Endothelial cell of umbilical vein (primary cell): ENCODE measurements around the gene NUP43. TPM values are rescaled to one million over a fixed set of nuclear protein-coding genes. Genes with fewer than 3 reads are reported as not detected.

Source experiments
- BruUV-seq: library from RNA; stranded (reverse); fragments of 400-500 nt; replicated peaks from 2 replicates; lab custom pipeline; 2021; lab: Mats Ljungman, UMichigan
- CTCF ChIA-PET: fragments of 300-600, 350-600 bp; sonication (Branson Sonifier 250); formaldehyde crosslinking; loops from one replicate; lab custom pipeline; 2021; ENCODE audit warnings: antibody characterized with exemption, inconsistent platforms; lab: Charles Lee
- POLR2A ChIA-PET: fragments of 300-600, 350-600 bp; sonication (Branson Sonifier 250); formaldehyde crosslinking; loops from one replicate; lab custom pipeline; 2021; ENCODE audit warnings: antibody characterized with exemption, inconsistent platforms; lab: Charles Lee
- DNase-seq: peaks from one replicate; pipeline ENCODE4 v3.0.0-alpha.2; 2011; ENCODE audit warnings: low read depth, low spot score
- FAIRE-seq: peaks from 2 replicates; lab custom pipeline; 2011; peaks lifted over from hg19 to GRCh38; lab: Jason Lieb, UNC
- H2AFZ ChIP-seq: 2 replicates; pipeline ENCODE4 v1.6.0; 2012; ENCODE audit warnings: low read depth, low read length, control low read depth, inconsistent platforms
- H3K27ac ChIP-seq: 2 replicates; pipeline ENCODE4 v1.5.1; 2011; ENCODE audit warnings: low read depth, mild to moderate bottlenecking, control low read depth, low read length, moderate library complexity; ENCODE audit not compliant: insufficient read depth
- H3K27me3 ChIP-seq, 2 experiments: 2 replicates each; pipeline versions ENCODE4 v1.6.0 to v1.6.1; 2011; ENCODE audit warnings: low read length in 2 of 2, mixed read lengths in 1 of 2; ENCODE audit not compliant: control insufficient read depth in 2 of 2, insufficient read depth in 2 of 2
- H3K36me3 ChIP-seq, 2 experiments: 2 replicates in 1 of 2; 3 replicates in 1 of 2; pipeline ENCODE4 v1.5.1; 2011; ENCODE audit warnings: low read length in 2 of 2, mild to moderate bottlenecking in 1 of 2, moderate library complexity in 1 of 2; ENCODE audit not compliant: control insufficient read depth in 2 of 2, insufficient read depth in 2 of 2; ENCODE audit errors: extremely low read depth in 1 of 2
- H3K4me1 ChIP-seq: 3 replicates; pipeline ENCODE4 v1.5.1; 2011; ENCODE audit warnings: mild to moderate bottlenecking, low read length; ENCODE audit not compliant: control insufficient read depth, insufficient read depth; ENCODE audit errors: extremely low read depth
- H3K4me2 ChIP-seq: 2 replicates; pipeline ENCODE4 v1.6.1; 2011; ENCODE audit warnings: low read length, control low read depth, mixed read lengths; ENCODE audit not compliant: insufficient read depth
- H3K4me3 ChIP-seq, 3 experiments: fragments of 200-600 bp in 1 of 3; sonication (generic), shearing (Covaris generic) in 1 of 3; replicated peaks in 1 of 3; 2 replicates each; pipeline ENCODE4 v1.5.1; 2011 to 2016; ENCODE audit warnings: control low read depth in 3 of 3, low read length in 3 of 3, mild to moderate bottlenecking in 2 of 3, inconsistent platforms in 1 of 3, low read depth in 1 of 3, moderate library complexity in 1 of 3; ENCODE audit not compliant: insufficient read depth in 1 of 3
- H3K79me2 ChIP-seq: 2 replicates; pipeline ENCODE4 v1.6.0; 2012; ENCODE audit warnings: low read length, inconsistent platforms; ENCODE audit not compliant: control insufficient read depth, insufficient read depth
- H3K9ac ChIP-seq: replicated peaks from 2 replicates; pipeline ENCODE3; 2011; ENCODE audit warnings: low read length, control low read depth; ENCODE audit not compliant: insufficient read depth; ENCODE audit errors: extremely low read depth
- H3K9me1 ChIP-seq: replicated peaks from 3 replicates; pipeline ENCODE4 v1.6.0; 2011; ENCODE audit warnings: mild to moderate bottlenecking, low read length; ENCODE audit not compliant: control insufficient read depth, insufficient read depth; ENCODE audit errors: extremely low read depth
- H3K9me3 ChIP-seq: replicated peaks from 2 replicates; pipeline ENCODE4 v1.5.1; 2012; ENCODE audit warnings: low read length, inconsistent platforms; ENCODE audit not compliant: control insufficient read depth, insufficient read depth
- H4K20me1 ChIP-seq: replicated peaks from 2 replicates; pipeline ENCODE3; 2011; ENCODE audit warnings: mild to moderate bottlenecking, low read length; ENCODE audit not compliant: control insufficient read depth, insufficient read depth; ENCODE audit errors: extremely low read depth
- EZH2 ChIP-seq: IDR thresholded peaks from 2 replicates; pipeline ENCODE4 v1.6.1; 2012; ENCODE audit warnings: borderline replicate concordance, low read depth, mild to moderate bottlenecking, moderate library complexity, low read length, inconsistent platforms; ENCODE audit not compliant: severe bottlenecking
- FOS ChIP-seq: IDR thresholded peaks from 2 replicates; pipeline ENCODE4 v1.6.1; 2011; ENCODE audit warnings: mild to moderate bottlenecking, low read length, moderate library complexity, borderline replicate concordance; ENCODE audit not compliant: insufficient read depth
- GATA2 ChIP-seq: IDR thresholded peaks from 2 replicates; pipeline ENCODE4 v1.7.0; 2011; ENCODE audit warnings: low read depth, mild to moderate bottlenecking, moderate library complexity, mixed read lengths, low read length; ENCODE audit not compliant: insufficient read length, insufficient read depth
- JUN ChIP-seq: IDR thresholded peaks from 2 replicates; pipeline ENCODE4 v1.6.1; 2011; ENCODE audit warnings: borderline replicate concordance, low read depth; ENCODE audit not compliant: insufficient read length, insufficient read depth
- MYC ChIP-seq: IDR thresholded peaks from one replicate; pipeline ENCODE4 v1.6.1; 2011; ENCODE audit warnings: mild to moderate bottlenecking, low read depth, low read length
- POLR2A ChIP-seq: IDR thresholded peaks from 2 replicates; pipeline ENCODE4 v1.6.1; 2012; ENCODE audit warnings: low read depth, mild to moderate bottlenecking, control low read depth, low read length
- POLR2AphosphoS5 ChIP-seq: IDR thresholded peaks from 2 replicates; pipeline ENCODE4 v1.6.1; 2012; ENCODE audit warnings: low read depth, mild to moderate bottlenecking, control low read depth, low read length, moderate library complexity; ENCODE audit not compliant: insufficient read depth
- dilution Hi-C: fragments of 300-500 bp; cut with MboI; formaldehyde crosslinking; loops from one replicate; pipeline ENCODE4 v1.15.0; 2019; ENCODE audit warnings: low sequenced_read_pairs; ENCODE audit not compliant: extremely low pct_ligation_motif_present
- intact Hi-C: fragments of 100-400 bp; cut with micrococcal nuclease; formaldehyde crosslinking; loops from one replicate; pipeline ENCODE4 v1.10.0; 2022
- polyA plus RNA-seq, 4 experiments: library from polyadenylated mRNA; depleted of rRNA in 3 of 4; stranded (reverse) in 3 of 4; unstranded in 1 of 4; fragments of >200 nt; gene quantifications; 2 replicates each; pipeline versions ENCODE4 v1.2.1 to v1.2.3, GENCODE V29; 2011 to 2012; ENCODE audit warnings: missing spikeins in 1 of 4
- total RNA-seq: library from RNA; stranded (reverse); gene quantifications from 2 replicates; pipeline ENCODE4 v1.2.3, GENCODE V29; 2021
- TF ChIP-seq, protein P1 (sequence below): IDR thresholded peaks from 2 replicates; pipeline ENCODE4 v1.6.1; 2011; ENCODE audit not compliant: insufficient read depth, insufficient read length
- TF ChIP-seq, protein P2 (sequence below), 2 donors: IDR thresholded peaks; 1 replicate in 1 of 2; 2 replicates in 1 of 2; pipeline ENCODE4 v1.5.1; 2011; ENCODE audit warnings: low read length in 2 of 2, mild to moderate bottlenecking in 2 of 2, moderate library complexity in 2 of 2, control low read depth in 1 of 2, inconsistent platforms in 1 of 2, low read depth in 1 of 2; ENCODE audit not compliant: insufficient read depth in 1 of 2; ENCODE audit errors: extremely low read depth in 1 of 2

The NUP43 gene
- total and polyA plus RNA-seq, 2 donors (not counting 3 experiments of a cell fraction or from before 2014, with no cell fraction given), result 14.9 to 49.0 TPM

DNA sequence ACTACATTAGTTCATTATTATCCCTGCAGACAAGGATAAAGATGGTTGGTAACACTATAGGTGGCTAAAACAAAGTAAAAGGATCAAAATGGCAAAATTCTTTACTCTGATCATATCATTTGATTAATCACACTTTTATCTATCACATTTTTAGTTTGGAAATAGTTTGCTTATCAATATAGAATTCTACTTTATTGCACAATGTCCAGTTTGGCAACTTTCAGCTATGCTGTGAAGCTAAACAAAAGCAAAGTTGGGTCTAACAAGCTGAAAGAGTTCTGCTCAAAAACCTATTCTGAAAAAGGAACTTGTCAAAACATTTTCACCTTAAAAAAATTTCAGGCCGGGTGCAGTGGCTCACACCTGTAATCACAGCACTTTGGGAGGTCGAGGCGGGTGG is 20.5 kb downstream of the NUP43 start:
- H2AFZ ChIP-seq, result no peak overlapping the region
- DNase-seq (no peak), FAIRE-seq (no peak)
- H3K9me3 ChIP-seq, result no peaks in the 10 kb centered on the region
- no TSS peak for BruUV-seq
- ChIA-PET POLR2A (no interaction called here), CTCF (no interaction called here)
- H3K36me3 ChIP-seq, result peaks cover 5 to 10% of the 10 kb centered on the region in 2 experiments
- H3K27ac ChIP-seq, result no peak overlapping the region
- no peak overlapping the region for H3K4me3 ChIP-seq
- dilution Hi-C loops (no loop called here), intact Hi-C loops (no loop called here)
- TF ChIP-seq JUN (no peak), FOS (no peak), GATA2 (no peak), MYC (no peak), POLR2A (no peak), POLR2AphosphoS5 (no peak), EZH2 (no peak)
- TF ChIP-seq, protein P1, sequence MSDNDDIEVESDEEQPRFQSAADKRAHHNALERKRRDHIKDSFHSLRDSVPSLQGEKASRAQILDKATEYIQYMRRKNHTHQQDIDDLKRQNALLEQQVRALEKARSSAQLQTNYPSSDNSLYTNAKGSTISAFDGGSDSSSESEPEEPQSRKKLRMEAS, result no peak
- TF ChIP-seq, protein P2, sequence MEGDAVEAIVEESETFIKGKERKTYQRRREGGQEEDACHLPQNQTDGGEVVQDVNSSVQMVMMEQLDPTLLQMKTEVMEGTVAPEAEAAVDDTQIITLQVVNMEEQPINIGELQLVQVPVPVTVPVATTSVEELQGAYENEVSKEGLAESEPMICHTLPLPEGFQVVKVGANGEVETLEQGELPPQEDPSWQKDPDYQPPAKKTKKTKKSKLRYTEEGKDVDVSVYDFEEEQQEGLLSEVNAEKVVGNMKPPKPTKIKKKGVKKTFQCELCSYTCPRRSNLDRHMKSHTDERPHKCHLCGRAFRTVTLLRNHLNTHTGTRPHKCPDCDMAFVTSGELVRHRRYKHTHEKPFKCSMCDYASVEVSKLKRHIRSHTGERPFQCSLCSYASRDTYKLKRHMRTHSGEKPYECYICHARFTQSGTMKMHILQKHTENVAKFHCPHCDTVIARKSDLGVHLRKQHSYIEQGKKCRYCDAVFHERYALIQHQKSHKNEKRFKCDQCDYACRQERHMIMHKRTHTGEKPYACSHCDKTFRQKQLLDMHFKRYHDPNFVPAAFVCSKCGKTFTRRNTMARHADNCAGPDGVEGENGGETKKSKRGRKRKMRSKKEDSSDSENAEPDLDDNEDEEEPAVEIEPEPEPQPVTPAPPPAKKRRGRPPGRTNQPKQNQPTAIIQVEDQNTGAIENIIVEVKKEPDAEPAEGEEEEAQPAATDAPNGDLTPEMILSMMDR (IDR thresholded peaks at IDR 0.05; ENCODE audit: extremely low read depth in 1 of 2, insufficient read depth in 1 of 2, low read depth in 1 of 2, low read length in 2 of 2), result no peak
- H3K27me3 ChIP-seq, result no peaks in the 10 kb centered on the region
- H3K9ac ChIP-seq, result no peak overlapping the region
- no peaks in the 10 kb centered on the region for H3K4me1 ChIP-seq
- no peaks in the 10 kb centered on the region for H3K79me2 ChIP-seq
- H3K4me2 ChIP-seq, result no peak overlapping the region
- no peaks in the 10 kb centered on the region for H4K20me1 ChIP-seq
- no peaks in the 10 kb centered on the region for H3K9me1 ChIP-seq
